ENCODE measurements around the gene ZBBX. TPM values are rescaled to one million over a fixed set of nuclear protein-coding genes. Genes with fewer than 3 reads are reported as not detected.

Gene ZBBX
- total RNA-seq, 3 donors from 2014 or later (not counting 1 experiment from before 2014, with no cell fraction given), result not detected

GRCh38 chr3:167346171-167346570 is 33.9 kb downstream of the ZBBX start:
- 100% methylated on average over 1 of the region's 1 CpG for WGBS (ENCODE audit: insufficient coverage)
- H3K9me3 Mint-ChIP-seq, result peaks cover 4 to 7% of the 10 kb centered on the region in 2 donors
- Histone ChIP-seq H3K36me3 (ENCODE audit: control insufficient read depth, insufficient read depth, low read length) (no peaks in the 10 kb centered on the region), H3K4me3 (ENCODE audit: low read length) (no peak overlapping the region), H3K4me1 (ENCODE audit: control insufficient read depth, insufficient read depth, low read length) (no peaks in the 10 kb centered on the region), H3K9me3 (ENCODE audit: control insufficient read depth, insufficient read depth, low read length) (no peaks in the 10 kb centered on the region), H3K27me3 (ENCODE audit: control insufficient read depth, insufficient read depth, low read length) (no peaks in the 10 kb centered on the region), H3K27ac (ENCODE audit: low read length) (no peak overlapping the region)
- no peak for TF ChIP-seq CTCF (IDR thresholded peaks at IDR 0.05)
- no peaks in the 10 kb centered on the region for H3K4me1 Mint-ChIP-seq
- DNase-seq (no peak), ATAC-seq (no peak)
- no peak overlapping the region for H3K27ac Mint-ChIP-seq
- H3K4me3 Mint-ChIP-seq, result no peak overlapping the region
- no peaks in the 10 kb centered on the region for H3K36me3 Mint-ChIP-seq
- intact Hi-C loops (cut with micrococcal nuclease), result no loop called here
- H3K27me3 Mint-ChIP-seq (ENCODE audit: low read depth in 2 of 2), result no peaks in the 10 kb centered on the region

GRCh38 chr3:167330993-167331785 is 48.9 kb downstream of the ZBBX start:
- H3K9me3 ChIP-seq (ENCODE audit: control insufficient read depth, insufficient read depth, low read length), result no peaks in the 10 kb centered on the region

GRCh38 chr3:167323572-167323971 is 56.5 kb downstream of the ZBBX start:
- Histone ChIP-seq H3K36me3 (ENCODE audit: control insufficient read depth, insufficient read depth, low read length) (no peaks in the 10 kb centered on the region), H3K27me3 (ENCODE audit: control insufficient read depth, insufficient read depth, low read length) (no peaks in the 10 kb centered on the region), H3K9me3 (ENCODE audit: control insufficient read depth, insufficient read depth, low read length) (no peaks in the 10 kb centered on the region), H3K4me1 (ENCODE audit: control insufficient read depth, insufficient read depth, low read length) (no peaks in the 10 kb centered on the region), H3K27ac (ENCODE audit: low read length) (no peak overlapping the region), H3K4me3 (ENCODE audit: low read length) (no peak overlapping the region)
- no peak for TF ChIP-seq CTCF (IDR thresholded peaks at IDR 0.05)
- Mint-ChIP-seq H3K9me3 (peaks cover 9 to 14% of the 10 kb centered on the region in 2 donors), H3K36me3 (no peaks in the 10 kb centered on the region), H3K27ac (no peak overlapping the region), H3K4me1 (no peaks in the 10 kb centered on the region), H3K27me3 (ENCODE audit: low read depth in 2 of 2) (no peaks in the 10 kb centered on the region), H3K4me3 (no peak overlapping the region)
- ATAC-seq (no peak), DNase-seq (no peak)
- 100% methylated on average over 2 of the region's 2 CpGs for WGBS (ENCODE audit: insufficient coverage)
- intact Hi-C loops (cut with micrococcal nuclease), result no loop called here

More at GRCh38 chr3:167330993-167331785, 48.9 kb downstream of the ZBBX start:
- no peaks in the 10 kb centered on the region for H3K4me1 ChIP-seq (ENCODE audit: control insufficient read depth, insufficient read depth, low read length)
- H3K4me3 Mint-ChIP-seq, result no peak overlapping the region
- peaks cover 9 to 12% of the 10 kb centered on the region in 2 donors for H3K9me3 Mint-ChIP-seq
- no peak overlapping the region for H3K27ac Mint-ChIP-seq
- DNase-seq, result no peak
- no peaks in the 10 kb centered on the region for H3K36me3 Mint-ChIP-seq
- intact Hi-C loops (cut with micrococcal nuclease), result no loop called here
- ATAC-seq, result no peak
- no peak overlapping the region for H3K4me3 ChIP-seq (ENCODE audit: low read length)
- WGBS (ENCODE audit: insufficient coverage), result 89% methylated on average over 3 of the region's 5 CpGs
- no peak overlapping the region for H3K27ac ChIP-seq (ENCODE audit: low read length)
- TF ChIP-seq CTCF (IDR thresholded peaks at IDR 0.05), result no peak
- no peaks in the 10 kb centered on the region for H3K36me3 ChIP-seq (ENCODE audit: control insufficient read depth, insufficient read depth, low read length)
- H3K27me3 Mint-ChIP-seq (ENCODE audit: low read depth in 2 of 2), result no peaks in the 10 kb centered on the region
- H3K27me3 ChIP-seq (ENCODE audit: control insufficient read depth, insufficient read depth, low read length), result no peaks in the 10 kb centered on the region
- no peaks in the 10 kb centered on the region for H3K4me1 Mint-ChIP-seq

Measured in natural killer cell (primary cell).